GM12801 (cell line): Measurements from ENCODE around the gene GPC5.

ENCODE experiments used
- CTCF ChIP-seq: IDR thresholded peaks from one replicate; pipeline ENCODE4 v1.5.1; 2011; ENCODE audit warnings: control low read depth; ENCODE audit not compliant: insufficient read length; ENCODE audit errors: extremely low read depth

Gene GPC5

DNA sequence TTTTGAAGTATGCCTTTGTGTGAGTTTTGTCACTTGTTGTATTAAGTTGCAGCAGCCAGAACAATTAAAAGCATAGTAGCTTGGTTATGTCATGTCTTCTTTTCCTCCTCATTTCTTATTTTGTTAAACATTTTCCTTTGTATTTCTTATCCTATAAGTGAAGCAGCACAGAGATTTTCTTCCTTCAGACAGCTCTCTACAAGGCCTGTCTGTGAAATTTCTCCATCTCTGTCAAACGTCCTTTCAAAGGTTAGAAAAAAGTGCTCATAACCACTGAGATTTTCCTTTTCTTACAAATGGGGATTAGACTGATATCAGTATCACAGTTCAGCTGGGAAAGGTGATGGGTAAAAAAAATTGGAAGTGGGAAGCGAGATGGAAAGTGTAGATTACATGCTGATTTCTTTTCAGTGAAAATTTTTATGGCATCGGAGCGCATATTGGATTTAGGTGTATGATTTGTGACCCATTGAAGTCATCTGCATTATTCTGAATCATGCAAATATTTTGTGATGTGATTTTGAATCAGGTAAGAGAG, 71.7 kb downstream of the GPC5 start:
- no peak for TF ChIP-seq CTCF

DNA sequence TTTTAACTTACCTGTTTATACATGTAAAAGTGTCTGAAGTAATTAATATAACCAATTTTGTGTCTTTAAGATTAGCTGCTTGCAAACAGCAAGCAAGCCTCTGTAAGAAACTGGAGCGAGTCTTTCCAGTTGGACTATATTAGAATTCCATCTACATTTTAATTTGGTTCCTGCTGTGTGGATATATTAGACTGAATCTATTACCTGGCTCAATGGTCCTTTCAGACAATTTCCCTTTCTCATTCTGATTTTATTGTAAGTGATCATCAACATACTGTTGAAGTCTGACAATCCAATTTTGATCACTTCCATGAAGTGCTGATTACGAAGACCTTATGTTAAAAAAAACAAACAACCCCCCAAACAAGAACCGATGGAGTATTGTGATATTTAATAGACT, 72.3 kb downstream of the GPC5 start:
- no peak for TF ChIP-seq CTCF

DNA sequence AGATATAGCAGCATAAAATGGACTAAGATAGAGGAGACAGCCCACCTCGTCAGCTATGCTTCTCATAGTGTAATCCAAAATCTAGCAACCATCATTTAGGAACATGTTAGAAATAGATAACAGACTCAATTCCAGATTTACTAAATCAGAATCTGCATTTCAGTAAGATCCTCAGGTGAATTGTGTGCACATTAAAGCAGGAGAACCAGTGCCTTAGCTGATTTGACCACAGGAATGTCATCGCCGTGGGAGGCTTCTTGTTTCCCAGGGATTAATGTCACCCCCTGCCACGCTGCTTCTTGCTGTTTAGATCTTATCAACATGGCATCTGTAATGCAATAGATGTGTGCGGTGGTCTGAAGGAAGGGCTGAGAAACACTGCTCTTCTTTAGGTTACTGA, 84.0 kb downstream of the GPC5 start:
- no peak for TF ChIP-seq CTCF

DNA sequence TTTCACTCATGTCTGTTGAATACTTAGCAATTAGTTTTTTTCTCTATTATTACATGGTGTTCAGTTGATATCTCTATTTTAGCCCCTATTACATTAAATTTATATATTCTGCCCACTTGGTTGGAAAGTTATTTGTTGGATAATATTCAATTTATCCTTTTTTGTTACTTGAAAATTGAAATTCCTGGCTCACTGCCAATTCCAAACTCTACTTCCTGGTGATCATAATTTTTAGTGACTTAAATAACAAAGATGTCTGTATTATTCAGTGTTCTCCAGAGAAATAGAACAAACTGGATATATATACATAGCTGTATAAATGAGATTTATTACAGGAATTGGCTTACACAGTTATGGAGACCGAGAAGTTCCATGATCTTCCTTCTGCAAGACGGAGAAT, 93.6 kb downstream of the GPC5 start:
- no peak for TF ChIP-seq CTCF

GRCh38 chr13:91493442-91493841, 95.0 kb downstream of the GPC5 start:
- TF ChIP-seq CTCF, result no peak

GRCh38 chr13:91498298-91498697, 99.9 kb downstream of the GPC5 start:
- no peak for TF ChIP-seq CTCF

- TF ChIP-seq CTCF, result no peak
Observed at GRCh38 chr13:91504216-91504615, 105.8 kb downstream of the GPC5 start.

GRCh38 chr13:91506759-91507158, 108.3 kb downstream of the GPC5 start:
- TF ChIP-seq CTCF, result no peak
